ENCODE results near the gene DHFR.

- TF ChIP-seq POLR2A (IDR thresholded peaks at IDR 0.05; ENCODE audit: low read depth, low read length) (no peak), POLR2AphosphoS5 (IDR thresholded peaks at IDR 0.05; ENCODE audit: low read depth, low read length) (no peak), TAF1 (IDR thresholded peaks at IDR 0.05; ENCODE audit: borderline replicate concordance, low read depth, low read length) (no peak)
Observed at GRCh38 chr5:80577707-80578106, 77.1 kb downstream of the DHFR start.

Data from GM12892 (cell line).